Measurements from ENCODE around the gene LENEP.

Gene LENEP

DNA sequence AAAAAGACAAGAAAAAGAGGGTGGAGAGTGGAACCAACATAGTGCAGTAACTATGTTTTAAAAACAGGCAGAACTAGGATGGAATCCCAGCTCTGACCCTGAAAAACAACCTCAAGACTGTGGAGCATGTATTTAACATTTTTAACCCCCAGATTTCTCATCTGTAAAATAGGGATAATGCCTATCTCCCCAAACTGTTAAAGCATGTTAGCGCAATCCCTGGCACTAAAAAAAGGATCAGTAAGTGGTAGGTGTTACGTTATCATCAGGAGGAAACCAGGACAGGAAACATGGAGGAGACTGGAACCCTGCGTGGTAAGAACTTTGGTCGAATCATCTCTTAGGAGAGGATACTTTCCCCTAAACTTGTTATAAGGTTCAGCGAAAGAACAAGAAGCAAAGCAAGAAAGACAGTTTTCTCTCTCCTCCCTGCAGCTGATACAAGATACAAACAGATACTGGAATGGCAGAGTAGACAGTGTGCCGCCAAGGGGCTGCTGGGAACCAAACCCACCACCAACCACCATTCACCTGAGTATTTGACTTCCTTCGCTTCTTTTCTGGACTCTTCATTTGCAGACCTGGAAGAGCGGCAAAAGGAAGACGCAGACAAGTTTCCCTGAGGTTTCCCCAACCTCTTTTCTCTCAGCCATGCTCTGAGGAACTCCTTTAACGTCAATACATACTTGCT is 32.8 kb upstream of the LENEP start:
- FAIRE-seq (no peak), DNase-seq (ENCODE audit: insufficient read length, low spot score) (no peak)

- peak; percentile 13 for FAIRE-seq
- DNase-seq (ENCODE audit: insufficient read length, low spot score) = peak; percentile 64
Observed at GRCh38 chr1:154961207-154962155, 31.9 kb upstream of the LENEP start, which contains the start of gene PYGO2. PYGO2 (minus strand) TSS chr1:154961782; CDS start chr1:154961576, 206 bp downstream.

GRCh38 chr1:154962156-154962749 is 31.1 kb upstream of the LENEP start:
- DNase-seq (ENCODE audit: insufficient read length, low spot score) = no peak

DNA sequence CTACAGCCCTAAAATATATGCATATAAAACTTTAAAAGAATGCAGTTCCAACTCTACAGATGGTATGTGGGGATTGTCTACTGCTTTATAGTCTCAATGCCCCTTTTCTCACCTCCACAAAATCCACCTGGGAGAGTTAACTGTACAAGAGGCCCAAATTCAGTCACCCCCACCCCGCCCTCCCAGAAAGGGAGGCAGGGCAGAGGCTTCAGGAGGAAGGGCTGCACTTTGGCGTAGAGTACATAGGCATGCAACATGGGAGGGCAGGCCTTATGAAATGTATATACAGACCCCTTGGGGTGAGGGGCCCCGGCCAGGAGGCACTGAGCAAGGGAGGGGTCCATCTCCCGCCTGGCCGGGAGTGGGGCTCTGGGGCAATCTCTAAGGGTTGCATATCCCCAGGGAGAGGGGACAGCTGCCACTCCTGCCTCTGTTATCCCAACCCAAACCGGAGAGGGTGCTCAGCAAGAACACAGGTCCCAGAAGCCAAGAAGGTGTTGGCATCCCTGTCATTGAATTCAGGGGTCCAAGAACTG is 30.5 kb upstream of the LENEP start:
- FAIRE-seq (no peak), DNase-seq (ENCODE audit: insufficient read length, low spot score) (no peak)

More at GRCh38 chr1:154962156-154962749, 31.1 kb upstream of the LENEP start:
- FAIRE-seq = no peak

DNA sequence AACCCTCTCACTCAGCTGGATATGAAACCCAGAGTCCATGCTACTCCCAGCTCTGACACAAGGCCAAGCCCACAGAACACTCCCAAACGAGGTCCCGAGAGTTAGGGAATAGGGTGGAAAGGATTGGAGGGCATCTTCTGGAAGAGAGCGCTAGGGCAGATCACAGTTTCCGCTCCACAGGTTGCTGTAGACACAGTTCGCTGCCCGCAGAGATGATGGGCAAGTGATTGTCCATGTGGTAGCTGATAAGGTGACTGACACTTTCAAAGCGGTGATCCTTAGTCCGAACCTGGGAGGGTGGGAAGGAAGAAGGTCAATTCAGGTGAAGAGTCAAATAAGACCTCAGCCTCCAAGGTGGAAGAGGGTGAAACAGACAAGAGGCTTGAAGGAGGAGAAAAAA is 29.7 kb upstream of the LENEP start:
- no peak for DNase-seq (ENCODE audit: insufficient read length, low spot score)
- no peak for FAIRE-seq

DNA sequence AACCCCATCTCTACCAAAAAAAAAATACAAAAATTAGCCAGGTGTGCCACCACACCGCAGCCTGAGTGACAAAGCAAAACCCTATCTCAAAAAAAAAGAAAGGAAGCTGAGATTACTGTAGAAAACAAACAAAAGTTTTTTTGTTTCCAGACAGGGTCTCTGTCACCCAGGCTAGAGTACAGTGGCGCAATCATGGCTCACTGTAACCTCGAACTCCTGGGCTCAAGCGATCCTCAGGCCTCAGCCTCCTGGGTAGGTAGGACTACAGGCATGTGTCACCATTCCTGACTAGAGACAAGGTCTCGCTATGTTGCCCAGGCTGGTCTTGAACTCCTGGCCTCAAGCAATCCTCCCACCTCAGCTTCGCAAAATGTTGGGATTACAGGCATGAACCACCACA is 29.0 kb upstream of the LENEP start:
- DNase-seq (ENCODE audit: insufficient read length, low spot score) = no peak
- no peak for FAIRE-seq

GRCh38 chr1:154966111-154966510 is 27.3 kb upstream of the LENEP start:
- DNase-seq (ENCODE audit: insufficient read length, low spot score) = no peak
- no peak for FAIRE-seq

DNA sequence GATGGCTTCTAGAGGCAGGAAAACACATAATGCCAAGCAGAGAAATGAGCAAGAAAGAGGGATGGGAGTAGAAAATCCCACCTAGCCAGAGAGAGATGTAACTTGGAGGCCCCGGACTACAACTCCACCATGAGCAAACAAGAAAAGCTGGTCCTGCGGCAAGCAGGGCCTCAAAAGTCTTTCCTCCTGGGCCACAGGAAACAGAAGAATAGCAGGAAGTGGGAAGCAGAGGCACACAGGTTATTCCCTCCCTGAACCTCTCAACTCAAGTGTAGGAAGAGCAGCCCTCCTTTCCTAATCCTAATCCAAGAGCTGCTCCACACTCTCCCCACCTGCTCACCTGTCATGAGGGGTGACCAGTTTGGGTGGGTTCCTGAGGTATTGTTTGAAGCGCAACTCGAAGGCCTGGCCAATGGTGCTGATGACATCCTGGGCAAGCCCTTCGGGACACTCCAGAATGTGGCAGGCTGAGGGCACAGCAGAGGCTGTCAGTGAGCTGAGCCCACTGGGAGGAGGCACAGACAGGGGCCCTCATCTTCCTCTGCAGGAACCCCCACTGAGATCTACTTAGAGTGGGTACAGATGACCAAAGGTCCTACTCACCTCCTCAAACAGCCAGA is 25.9 kb upstream of the LENEP start:
- DNase-seq (ENCODE audit: insufficient read length, low spot score) (no peak), FAIRE-seq (no peak)

DNA sequence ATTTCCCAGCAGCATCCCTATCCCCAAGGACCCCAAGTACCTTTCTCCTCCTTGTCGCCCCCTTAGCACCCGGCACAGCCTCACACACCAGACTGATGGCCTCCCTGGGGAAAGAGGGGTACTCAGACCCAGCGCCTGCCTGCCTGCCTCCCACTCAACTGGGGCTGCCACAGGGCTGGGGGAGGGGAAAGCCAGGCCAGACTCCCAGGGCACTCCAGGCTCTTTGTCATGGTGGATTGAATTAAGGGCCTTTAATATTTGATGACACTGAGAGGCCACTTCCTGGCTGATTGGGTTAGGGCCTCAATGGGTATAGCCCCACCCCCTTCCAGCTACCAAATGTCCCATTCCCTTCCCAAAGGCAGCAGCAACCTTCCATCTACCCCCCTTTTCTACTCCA is 24.7 kb upstream of the LENEP start:
- no peak for FAIRE-seq
- DNase-seq (ENCODE audit: insufficient read length, low spot score) = no peak

DNA sequence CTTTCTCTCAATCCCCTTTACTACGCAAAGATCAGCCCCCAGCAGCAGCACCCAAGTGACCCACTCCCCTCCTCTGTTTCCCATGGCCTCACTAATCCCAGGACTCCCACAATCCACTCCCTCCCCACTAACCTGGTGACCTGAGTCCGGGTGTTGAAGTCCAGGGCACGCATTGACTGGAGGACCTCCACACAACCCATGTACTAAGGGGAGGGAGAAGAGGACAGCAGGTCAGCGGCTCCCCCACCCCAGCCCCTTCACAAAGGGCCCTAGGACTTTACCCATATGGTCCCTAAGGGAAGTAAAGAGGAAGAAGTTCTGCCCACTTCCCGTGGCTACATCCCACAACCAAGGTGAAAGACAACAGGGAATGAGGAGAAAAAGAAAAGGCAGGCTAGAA is 24.1 kb upstream of the LENEP start:
- DNase-seq (ENCODE audit: insufficient read length, low spot score) (no peak), FAIRE-seq (no peak)

DNA sequence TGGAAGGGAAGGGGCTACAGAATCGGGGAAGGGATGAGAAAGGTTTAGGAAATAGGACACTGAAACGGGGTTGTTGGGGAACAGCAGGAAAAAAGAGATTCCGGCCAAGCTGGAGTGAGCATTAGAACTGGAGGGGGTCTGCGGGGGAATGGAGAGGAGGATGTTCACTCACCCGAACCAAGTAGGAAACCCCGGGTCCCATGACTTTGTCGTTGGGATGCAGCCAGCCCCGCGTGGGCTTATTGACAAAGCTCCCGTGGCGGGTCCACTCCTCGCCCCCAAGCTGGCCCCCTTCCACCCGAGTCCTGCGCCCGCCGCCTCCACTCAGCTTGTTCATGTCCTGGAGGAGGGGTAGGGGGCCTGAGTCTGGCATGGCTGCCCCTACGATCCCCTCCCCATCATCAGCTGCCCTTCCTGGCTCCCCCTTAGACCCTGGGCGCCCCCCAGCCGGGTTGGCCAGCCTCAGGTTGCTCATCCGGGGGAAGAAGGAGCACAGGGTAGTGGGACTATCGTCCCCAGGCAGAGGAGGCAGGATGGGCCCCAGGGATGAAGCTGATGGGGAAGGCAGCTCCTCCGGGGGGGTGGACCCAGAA is 23.4 kb upstream of the LENEP start:
- FAIRE-seq = no peak
- no peak for DNase-seq (ENCODE audit: insufficient read length, low spot score)

DNA sequence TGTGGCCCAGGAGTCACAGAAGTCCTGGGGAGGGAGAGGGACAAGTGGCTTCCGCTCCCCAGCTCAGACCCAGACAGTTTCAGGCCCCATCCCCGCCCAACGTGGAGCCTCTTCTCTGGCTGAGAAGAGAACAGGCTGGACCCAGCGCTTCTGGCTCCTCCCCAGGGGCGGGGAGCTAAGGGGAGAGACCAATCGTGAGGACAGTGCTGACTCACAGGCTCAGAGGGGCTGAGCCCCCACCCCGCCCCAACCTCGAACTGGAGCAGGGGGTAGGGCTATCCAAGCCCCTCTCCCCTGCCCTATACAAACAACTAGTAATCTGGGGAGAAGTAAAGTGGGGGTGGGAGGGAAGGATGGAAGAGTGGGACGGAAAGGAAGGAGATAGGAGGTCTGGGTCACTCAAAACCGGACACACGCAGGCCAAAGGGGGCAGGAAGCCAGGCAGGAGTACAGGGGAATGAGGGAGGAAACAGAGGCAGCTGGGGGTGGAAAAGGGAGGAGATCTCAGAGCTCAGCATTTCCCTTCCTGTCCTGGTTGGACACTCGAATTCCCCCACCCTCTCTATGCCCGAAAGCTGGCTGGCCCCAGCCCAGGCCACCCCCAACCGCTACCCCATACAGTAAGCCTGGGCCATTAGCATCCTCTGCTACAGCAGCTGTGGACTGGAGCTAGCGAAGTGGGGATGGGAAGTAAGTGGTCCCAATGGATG is 22.6 kb upstream of the LENEP start, which contains the start of gene SHC1:
Gene SHC1 (minus strand): TSS at position 117 of the 710 bp plus-strand sequence. CDS start 221 bp downstream, outside the sequence.
- no peak for FAIRE-seq
- peak; percentile 81 for DNase-seq (ENCODE audit: insufficient read length, low spot score)

- DNase-seq (ENCODE audit: insufficient read length, low spot score) (no peak), FAIRE-seq (no peak)
Observed at GRCh38 chr1:154971341-154971998, 21.9 kb upstream of the LENEP start.

DNA sequence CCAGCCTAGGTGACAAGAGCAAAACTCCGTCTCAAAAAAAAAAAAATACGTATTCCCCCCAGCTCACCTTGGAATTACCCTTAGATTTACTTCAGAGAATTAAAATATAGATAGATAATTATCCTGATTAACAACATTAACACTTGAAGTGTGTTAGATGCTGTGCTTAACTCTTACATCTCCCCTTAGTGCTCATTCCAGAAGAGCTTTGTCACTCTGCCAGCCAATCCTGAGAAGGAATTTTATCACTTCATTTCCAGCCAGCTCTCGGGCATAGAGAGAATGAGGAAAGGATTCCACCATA is 21.2 kb upstream of the LENEP start:
- DNase-seq (ENCODE audit: insufficient read length, low spot score) = no peak
- no peak for FAIRE-seq

GRCh38 chr1:154972517-154973343 is 20.7 kb upstream of the LENEP start:
- DNase-seq (ENCODE audit: insufficient read length, low spot score) (peak; percentile 76), FAIRE-seq (no peak)

- FAIRE-seq (no peak), DNase-seq (ENCODE audit: insufficient read length, low spot score) (peak; percentile 77)
Observed at GRCh38 chr1:154973344-154974101, 19.9 kb upstream of the LENEP start.

GRCh38 chr1:154974102-154974807 is 19.1 kb upstream of the LENEP start, which contains the start of gene CKS1B:
CKS1B (plus strand) TSS chr1:154974681; CDS start chr1:154974746, 65 bp downstream.
- peak; percentile 88 for DNase-seq (ENCODE audit: insufficient read length, low spot score)
- FAIRE-seq = peak; percentile 23

Measured in HTR-8/SVneo (cell line).